A549 (cell line): Measurements from ENCODE around the gene MYO18A. TPM values are rescaled to one million over a fixed set of nuclear protein-coding genes. Genes with fewer than 3 reads are reported as not detected.

Source experiments
- ATAC-seq, 2 experiments: fragments of 200-7000 bp in 1 of 2; fragments of >200 bp in 1 of 2; cut with Nextera tagmentation in 1 of 2; cut with Tn5 transposase in 1 of 2; 3 replicates each; pipeline versions ENCODE4 v1.8.0 to v1.9.1; 2018 to 2020; ENCODE audit warnings: mild to moderate bottlenecking in 1 of 2, moderate library complexity in 1 of 2
- CTCF ChIA-PET: fragments of 300-600 bp; sonication (Branson Sonifier 250); formaldehyde crosslinking; extraction: SDS; loops from one replicate; lab custom pipeline; 2021; ENCODE audit warnings: antibody characterized with exemption, inconsistent platforms; lab: Yijun Ruan, JAX
- POLR2A ChIA-PET: fragments of 350-600 bp; formaldehyde crosslinking; extraction: SDS; loops from one replicate; lab custom pipeline; 2021; ENCODE audit warnings: antibody characterized with exemption, inconsistent platforms; lab: Yijun Ruan, JAX
- DNase-seq, 2 experiments: peaks; one replicate each; pipeline versions ENCODE4 v3.0.0 to v3.0.0-alpha.2; 2011 to 2016; ENCODE audit warnings: low read depth in 1 of 2, low spot score in 1 of 2
- FAIRE-seq: peaks from 2 replicates; lab custom pipeline; 2011; peaks lifted over from hg19 to GRCh38; lab: Jason Lieb, UNC
- H3K27ac ChIP-seq, 2 experiments: fragments of >200 bp; sonication (Bioruptor Twin); formaldehyde crosslinking; 3 replicates each; pipeline ENCODE4 v1.5.1; 2016 to 2017
- H3K4me1 ChIP-seq: fragments of >200 bp; sonication (Bioruptor Twin); formaldehyde crosslinking; 3 replicates; pipeline ENCODE4 v1.6.1; 2016
- H3K4me2 ChIP-seq: fragments of >200 bp; sonication (Bioruptor Twin); formaldehyde crosslinking; 3 replicates; pipeline ENCODE4 v1.6.1; 2016
- H3K4me3 ChIP-seq: fragments of >200 bp; sonication (Bioruptor Twin); formaldehyde crosslinking; 3 replicates; pipeline ENCODE4 v1.5.1; 2016
- H3K9me3 ChIP-seq: fragments of >200 bp; sonication (Bioruptor Twin); formaldehyde crosslinking; 3 replicates; pipeline ENCODE4 v1.6.1; 2016
- ATOH8 ChIP-seq: fragments of 250-450 bp; sonication (Bioruptor Pico); IDR thresholded peaks from 2 replicates; pipeline ENCODE4 v1.5.0; 2020; ENCODE audit warnings: low read depth, mild to moderate bottlenecking, moderate library complexity
- ELK1 ChIP-seq: fragments of 150-350 bp; IDR thresholded peaks from 2 replicates; pipeline ENCODE4 v1.6.1; 2014; ENCODE audit warnings: low read depth, mild to moderate bottlenecking, low read length
- FOSB ChIP-seq: fragments of 250-450 bp; sonication (Bioruptor Pico); IDR thresholded peaks from 2 replicates; pipeline ENCODE4 v1.5.0; 2020; ENCODE audit warnings: mild to moderate bottlenecking, moderate library complexity
- FOSL2 ChIP-seq, 2 experiments: fragments of 450-650 bp in 1 of 2; fragments of >200 bp in 1 of 2; sonication (Bioruptor Twin) in 1 of 2; formaldehyde crosslinking; IDR thresholded peaks; 2 replicates each; pipeline versions ENCODE4 v1.5.0 to v1.6.1; 2016 to 2020; ENCODE audit warnings: mild to moderate bottlenecking in 1 of 2, moderate library complexity in 1 of 2
- FOXS1 ChIP-seq: fragments of 250-450 bp; sonication (Bioruptor Pico); IDR thresholded peaks from 2 replicates; pipeline ENCODE4 v1.5.0; 2020; ENCODE audit warnings: mild to moderate bottlenecking, moderate library complexity
- HEYL ChIP-seq: fragments of 250-450 bp; sonication (Bioruptor Pico); IDR thresholded peaks from 2 replicates; pipeline ENCODE4 v1.8.0; 2021; ENCODE audit warnings: mild to moderate bottlenecking, moderate library complexity
- HMGXB4 ChIP-seq: fragments of 250-450 bp; sonication (Bioruptor Pico); IDR thresholded peaks from 2 replicates; pipeline ENCODE4 v1.5.0; 2021; ENCODE audit warnings: mild to moderate bottlenecking, moderate library complexity, borderline replicate concordance
- HOXA7 ChIP-seq: fragments of 250-450 bp; sonication (Bioruptor Pico); IDR thresholded peaks from 2 replicates; pipeline ENCODE4 v1.5.0; 2020; ENCODE audit warnings: mild to moderate bottlenecking, moderate library complexity
- JUN ChIP-seq, 2 experiments: fragments of >200 bp; sonication (Bioruptor Twin); formaldehyde crosslinking; IDR thresholded peaks; 2 replicates in 1 of 2; 3 replicates in 1 of 2; pipeline ENCODE4 v1.6.1; 2016 to 2017
- MAFK ChIP-seq: fragments of 450-650 bp; IDR thresholded peaks from 2 replicates; pipeline ENCODE4 v1.6.1; 2014; ENCODE audit not compliant: partially characterized antibody
- MAZ ChIP-seq: fragments of 150-350 bp; IDR thresholded peaks from 2 replicates; pipeline ENCODE4 v1.6.1; 2014; ENCODE audit warnings: antibody characterized with exemption, low read depth, low read length, borderline replicate concordance
- MYC ChIP-seq: IDR thresholded peaks from 2 replicates; pipeline ENCODE4 v1.6.1; 2012; ENCODE audit warnings: mild to moderate bottlenecking, inconsistent platforms, low read length, improper control_type of control experiment, borderline replicate concordance
- NR3C1 ChIP-seq: fragments of >200 bp; sonication (Bioruptor Twin); formaldehyde crosslinking; IDR thresholded peaks from 3 replicates; pipeline ENCODE4 v1.6.1; 2017
- PBX3 ChIP-seq: IDR thresholded peaks from 2 replicates; pipeline ENCODE4 v1.6.1; 2012
- PHF8 ChIP-seq: fragments of 200-600 bp; sonication (generic); IDR thresholded peaks from 2 replicates; pipeline ENCODE4 v1.6.1; 2016; ENCODE audit warnings: low read depth, mild to moderate bottlenecking, antibody characterized with exemption, moderate library complexity, borderline replicate concordance
- RAD21 ChIP-seq, 2 experiments: fragments of >200 bp in 1 of 2; sonication (Bioruptor Twin) in 1 of 2; formaldehyde crosslinking in 1 of 2; IDR thresholded peaks in 1 of 2; conservative IDR thresholded peaks in 1 of 2; 2 replicates in 1 of 2; 3 replicates in 1 of 2; pipeline ENCODE4 v1.6.1; 2012 to 2018; ENCODE audit warnings: inconsistent platforms in 1 of 2
- RNF2 ChIP-seq: fragments of 200-600 bp; sonication (generic); IDR thresholded peaks from 2 replicates; pipeline ENCODE4 v1.6.1; 2016; ENCODE audit warnings: low read depth, mild to moderate bottlenecking, antibody characterized with exemption, moderate library complexity, borderline replicate concordance
- SMC3 ChIP-seq: fragments of >200 bp; sonication (Bioruptor Twin); formaldehyde crosslinking; IDR thresholded peaks from 3 replicates; pipeline ENCODE4 v1.6.1; 2018; ENCODE audit warnings: inconsistent platforms
- SREBF2 ChIP-seq: fragments of 450-650 bp; IDR thresholded peaks from 2 replicates; pipeline ENCODE4 v1.6.1; 2014; ENCODE audit warnings: mild to moderate bottlenecking, moderate library complexity
- TFCP2L1 ChIP-seq: fragments of 250-450 bp; sonication (Bioruptor Pico); IDR thresholded peaks from 2 replicates; pipeline ENCODE4 v1.5.0; 2021; ENCODE audit warnings: mild to moderate bottlenecking
- ZC3H11A ChIP-seq: fragments of 450-650 bp; IDR thresholded peaks from 2 replicates; pipeline ENCODE4 v1.6.1; 2014; ENCODE audit warnings: antibody characterized with exemption, mild to moderate bottlenecking
- ZFP36 ChIP-seq: fragments of 450-650 bp; IDR thresholded peaks from 2 replicates; pipeline ENCODE4 v1.6.1; 2014; ENCODE audit warnings: borderline replicate concordance; ENCODE audit not compliant: partially characterized antibody
- ZNF302 ChIP-seq: fragments of 250-450 bp; sonication (Bioruptor Pico); IDR thresholded peaks from 2 replicates; pipeline ENCODE4 v1.9.0; 2021; ENCODE audit warnings: inconsistent platforms, mild to moderate bottlenecking, moderate library complexity
- ZSCAN20 ChIP-seq: fragments of 250-450 bp; sonication (Bioruptor Pico); IDR thresholded peaks from 2 replicates; pipeline ENCODE4 v1.8.0; 2022; ENCODE audit warnings: mild to moderate bottlenecking, moderate library complexity
- WGBS: methylation state at CpG from one replicate; pipeline ENCODE4 v1.1.6; 2017; ENCODE audit errors: missing lambda C conversion rate; 5-methylcytosine and 5-hydroxymethylcytosine counted together
- polyA plus RNA-seq, 4 experiments: library from polyadenylated mRNA; depleted of rRNA in 3 of 4; stranded (reverse); fragments of >200 nt; fragmentation: RNase III in 1 of 4; extraction: RNeasy Plus Mini Kit Qiagen cat#74134 plus additional on column Dnase treatment in 1 of 4; gene quantifications; 2 replicates in 3 of 4; 3 replicates in 1 of 4; pipeline ENCODE4 v1.2.3, GENCODE V29; 2011 to 2017

MYO18A gene
- polyA plus RNA-seq, 2 of the 4 experiments (the other 2 are of a cell fraction) = 12.3 to 28.4 TPM

GRCh38 chr17:29172589-29172988, 7.6 kb downstream of the MYO18A start:
- ATAC-seq = no peak
- WGBS = 82% methylated on average over 1 of the region's 1 CpG

GRCh38 chr17:29170682-29171081, 9.5 kb downstream of the MYO18A start:
- no peak for ATAC-seq
- H3K4me2 ChIP-seq = no peak overlapping the region
- FAIRE-seq = no peak
- H3K4me3 ChIP-seq = no peak overlapping the region
- no peak for DNase-seq
- CTCF ChIA-PET = interaction anchor here (4.1 to 21.3 kb wide), 3 partner anchors 6 to 49 kb away, joined by 15 to 263 read pairs (median 263); partner anchors contain the start of gene MYO18A
- POLR2A ChIA-PET = no interaction called here
- H3K4me1 ChIP-seq = peaks cover 13% of the 10 kb centered on the region
- H3K27ac ChIP-seq = no peak overlapping the region
- WGBS = 79% methylated on average over 3 of the region's 3 CpGs
- no peaks in the 10 kb centered on the region for H3K9me3 ChIP-seq
- no peak for TF ChIP-seq MAZ
- TF ChIP-seq FOXS1 (CRISPR knock-in tag) = no peak
- TF ChIP-seq MYC = no peak
- TF ChIP-seq RNF2 = no peak
- no peak for TF ChIP-seq ZFP36
- TF ChIP-seq MAFK = no peak
- no peak for TF ChIP-seq ZNF302 (CRISPR knock-in tag)
- no peak for TF ChIP-seq JUN (IDR thresholded peaks at IDR 0.05)
- TF ChIP-seq ZC3H11A = no peak
- no peak for TF ChIP-seq PBX3
- no peak for TF ChIP-seq RAD21 (conservative IDR thresholded peaks at IDR 0.05 in 1 of 2, IDR thresholded peaks at IDR 0.05 in 1 of 2)
- TF ChIP-seq ZSCAN20 (CRISPR knock-in tag) = no peak
- no peak for TF ChIP-seq NR3C1
- no peak for TF ChIP-seq HMGXB4 (CRISPR knock-in tag)

More at GRCh38 chr17:29172589-29172988, 7.6 kb downstream of the MYO18A start:
- POLR2A ChIA-PET = interaction anchor here (0.6 kb wide), 1 partner anchor 36 kb away, joined by 4 read pairs; no protein-coding TSS in a partner anchor
- Histone ChIP-seq H3K27ac (no peak overlapping the region), H3K9me3 (no peaks in the 10 kb centered on the region), H3K4me3 (no peak overlapping the region), H3K4me2 (no peak overlapping the region), H3K4me1 (peaks cover 24% of the 10 kb centered on the region)
- no peak for FAIRE-seq
- CTCF ChIA-PET = interaction anchor here (1.0 to 21.3 kb wide), 4 partner anchors 4 to 118 kb away, joined by 3 to 263 read pairs (median 134); partner anchors contain the start of gene MYO18A
- no peak for DNase-seq
- TF ChIP-seq ZC3H11A = no peak
- no peak for TF ChIP-seq FOSL2 (IDR thresholded peaks at IDR 0.05)
- TF ChIP-seq FOSL2 (CRISPR knock-in tag; IDR thresholded peaks at IDR 0.05) = no peak
- no peak for TF ChIP-seq PBX3
- TF ChIP-seq SREBF2 = no peak
- no peak for TF ChIP-seq PHF8
- TF ChIP-seq ELK1 = no peak
- TF ChIP-seq FOSB (CRISPR knock-in tag) = no peak
- no peak for TF ChIP-seq HEYL
- TF ChIP-seq SMC3 = no peak
- TF ChIP-seq TFCP2L1 (CRISPR knock-in tag) = no peak
- no peak for TF ChIP-seq JUN (IDR thresholded peaks at IDR 0.05)
- TF ChIP-seq HMGXB4 (CRISPR knock-in tag) = no peak
- TF ChIP-seq ATOH8 (CRISPR knock-in tag) = no peak
- no peak for TF ChIP-seq HOXA7 (CRISPR knock-in tag)
- TF ChIP-seq MAFK = no peak
- TF ChIP-seq FOXS1 (CRISPR knock-in tag) = no peak
- no peak for TF ChIP-seq RAD21 (conservative IDR thresholded peaks at IDR 0.05 in 1 of 2, IDR thresholded peaks at IDR 0.05 in 1 of 2)
